K562 (cell line): ENCODE measurements around the gene KLHL9. TPM values are rescaled to one million over a fixed set of nuclear protein-coding genes. Genes with fewer than 3 reads are reported as not detected.

Source experiments
- ATAC-seq: fragments of 200-7000 bp; cut with Tn5 transposase; 3 replicates; pipeline ENCODE4 v1.9.1; 2020; ENCODE audit warnings: moderate library complexity
- BruUV-seq: library from RNA; stranded (reverse); fragments of 400-500 nt; replicated peaks from 2 replicates; lab custom pipeline; 2021; lab: Mats Ljungman, UMichigan
- CTCF ChIA-PET: fragments of 300-600 bp; formaldehyde crosslinking; extraction: SDS; loops from one replicate; lab custom pipeline; 2021; ENCODE audit warnings: low intra/inter-chr PET ratio; lab: Yijun Ruan, JAX
- POLR2A ChIA-PET: fragments of 300-600, 350-650 bp; sonication (Branson Sonifier 250); formaldehyde crosslinking; extraction: SDS; loops from one replicate; lab custom pipeline; 2021; ENCODE audit warnings: antibody characterized with exemption, inconsistent platforms; lab: Yijun Ruan, JAX
- DNase-seq, 4 experiments: peaks; one replicate each; pipeline versions ENCODE4 v3.0.0 to v3.0.0-alpha.2; 2011 to 2018; ENCODE audit warnings: low spot score in 3 of 4, mixed read lengths in 3 of 4; ENCODE audit errors: extremely low read depth in 1 of 4
- FAIRE-seq: peaks from 2 replicates; lab custom pipeline; 2011; peaks lifted over from hg19 to GRCh38; lab: Jason Lieb, UNC
- H2AFZ ChIP-seq: 2 replicates; pipeline ENCODE4 v1.6.0; 2011; ENCODE audit warnings: low read depth, low read length, control low read depth, inconsistent platforms
- H3K27ac ChIP-seq: fragments of 200-600 bp; 3 replicates; pipeline ENCODE4 v1.8.0; 2011; ENCODE audit warnings: low read depth, mild to moderate bottlenecking, control low read depth, inconsistent platforms, low read length, moderate library complexity, mixed read lengths; ENCODE audit errors: extremely low read depth
- H3K27me3 ChIP-seq, 2 experiments: fragments of 300-600 bp in 1 of 2; 2 replicates in 1 of 2; 3 replicates in 1 of 2; pipeline versions ENCODE4 v1.6.0 to v1.8.0; 2011; ENCODE audit warnings: inconsistent platforms in 2 of 2, low read length in 2 of 2, mild to moderate bottlenecking in 1 of 2, mixed read lengths in 1 of 2, moderate library complexity in 1 of 2; ENCODE audit not compliant: control insufficient read depth in 2 of 2, insufficient read depth in 2 of 2
- H3K36me3 ChIP-seq: fragments of 300-600 bp; 3 replicates; pipeline ENCODE4 v1.8.0; 2011; ENCODE audit warnings: mild to moderate bottlenecking, low read length, inconsistent platforms; ENCODE audit not compliant: control insufficient read depth, insufficient read depth
- H3K4me1 ChIP-seq, 2 experiments: fragments of 200-600 bp in 1 of 2; replicated peaks in 1 of 2; 2 replicates in 1 of 2; 3 replicates in 1 of 2; pipeline versions ENCODE4 v1.5.1 to v1.8.0; 2011; ENCODE audit warnings: inconsistent platforms in 2 of 2, low read length in 2 of 2, mild to moderate bottlenecking in 1 of 2, mixed read lengths in 1 of 2, moderate library complexity in 1 of 2; ENCODE audit not compliant: control insufficient read depth in 2 of 2, insufficient read depth in 2 of 2
- H3K4me2 ChIP-seq: 2 replicates; pipeline ENCODE4 v1.6.1; 2011; ENCODE audit warnings: low read length, control low read depth, inconsistent platforms, mixed read lengths; ENCODE audit not compliant: insufficient read depth
- H3K4me3 ChIP-seq: fragments of 200-600 bp; sonication (generic), shearing (Covaris generic); 2 replicates; pipeline ENCODE4 v1.5.1; 2016; ENCODE audit warnings: control low read depth, inconsistent platforms
- H3K79me2 ChIP-seq: fragments of 200-600 bp; 3 replicates; pipeline ENCODE4 v1.8.0; 2011; ENCODE audit warnings: low read length, inconsistent platforms; ENCODE audit not compliant: control insufficient read depth, insufficient read depth
- H3K9ac ChIP-seq, 2 experiments: 2 replicates each; pipeline versions ENCODE4 v1.6.0 to v1.6.1; 2011; ENCODE audit warnings: low read depth in 2 of 2, low read length in 2 of 2, control low read depth in 1 of 2, inconsistent platforms in 1 of 2, mild to moderate bottlenecking in 1 of 2, mixed read lengths in 1 of 2; ENCODE audit not compliant: insufficient read depth in 1 of 2
- H3K9me1 ChIP-seq: one replicate; pipeline ENCODE4 v1.6.0; 2011; ENCODE audit warnings: inconsistent platforms, mild to moderate bottlenecking, low read length, moderate library complexity; ENCODE audit not compliant: control insufficient read depth, insufficient read depth
- H3K9me3 ChIP-seq: replicated peaks from 2 replicates; pipeline ENCODE4 v1.5.1; 2011; ENCODE audit warnings: low read depth, low read length, inconsistent platforms; ENCODE audit not compliant: control insufficient read depth, insufficient read depth
- H4K20me1 ChIP-seq: replicated peaks from 2 replicates; pipeline ENCODE4 v1.6.1; 2011; ENCODE audit warnings: low read length, inconsistent platforms, mixed read lengths; ENCODE audit not compliant: control insufficient read depth, insufficient read depth
- CC2D1A ChIP-seq: fragments of 450-650 bp; IDR thresholded peaks from 2 replicates; pipeline ENCODE4 v1.6.1; 2017; ENCODE audit warnings: mild to moderate bottlenecking
- EP400 ChIP-seq: fragments of 450-650 bp; IDR thresholded peaks from 2 replicates; pipeline ENCODE4 v1.6.1; 2017; ENCODE audit warnings: antibody characterized with exemption, mild to moderate bottlenecking, moderate library complexity
- KAT8 ChIP-seq: fragments of 450-650 bp; IDR thresholded peaks from 2 replicates; pipeline ENCODE4 v1.6.1; 2016; ENCODE audit warnings: low read depth, mild to moderate bottlenecking
- PHTF2 ChIP-seq: fragments of 250-450 bp; sonication (Bioruptor Pico); IDR thresholded peaks from 2 replicates; pipeline ENCODE4 v1.5.0; 2021; ENCODE audit warnings: mild to moderate bottlenecking
- PURB ChIP-seq: sonication (generic); formaldehyde crosslinking; IDR thresholded peaks from 2 replicates; pipeline ENCODE4 v1.9.0; 2021; ENCODE audit warnings: low read depth, mild to moderate bottlenecking, missing genetic modification reagents
- ZNF121 ChIP-seq: sonication (generic); formaldehyde crosslinking; conservative IDR thresholded peaks from 2 replicates; pipeline ENCODE4 v1.8.0; 2022; ENCODE audit warnings: missing genetic modification reagents
- ZNF124 ChIP-seq: sonication (generic); formaldehyde crosslinking; IDR thresholded peaks from 2 replicates; pipeline ENCODE4 v1.8.1; 2022; ENCODE audit warnings: missing genetic modification reagents
- ZNF143 ChIP-seq: sonication (generic); formaldehyde crosslinking; IDR thresholded peaks from 2 replicates; pipeline ENCODE4 v1.9.0; 2022; ENCODE audit warnings: mild to moderate bottlenecking, missing genetic modification reagents
- ZNF274 ChIP-seq: IDR thresholded peaks from 2 replicates; pipeline ENCODE4 v1.6.1; 2011; ENCODE audit warnings: low read depth, mild to moderate bottlenecking, low read length, moderate library complexity, borderline replicate concordance
- ZNF311 ChIP-seq: fragments of 250-450 bp; sonication (Bioruptor Pico); IDR thresholded peaks from 2 replicates; pipeline ENCODE4 v1.4.0; 2020; ENCODE audit warnings: mild to moderate bottlenecking, moderate library complexity
- WGBS: fragments of 100-300 bp; shearing (Covaris generic); methylation state at CpG from one replicate; pipeline ENCODE4 v1.1.6; 2016; ENCODE audit warnings: low coverage, mixed read lengths; ENCODE audit not compliant: insufficient coverage; ENCODE audit errors: missing lambda C conversion rate; 5-methylcytosine and 5-hydroxymethylcytosine counted together
- in situ Hi-C: fragments of 300-500 bp; cut with MboI; formaldehyde crosslinking; loops from 4 replicates; pipeline ENCODE4 v1.15.0; 2018; ENCODE audit warnings: inconsistent platforms, mixed read lengths
- intact Hi-C: fragments of 100-400 bp; cut with micrococcal nuclease; formaldehyde crosslinking; loops from 2 replicates; pipeline ENCODE4 v1.14.2; 2022
- polyA plus RNA-seq, 8 experiments: library from polyadenylated mRNA; depleted of rRNA in 4 of 8; stranded (reverse) in 5 of 8; unstranded in 3 of 8; fragments of >200 nt; fragmentation: Nextera tagmentation in 2 of 8; fragmentation: Illumina TruSeq in 1 of 8; extraction: Ambion mirVana in 2 of 8; extraction: Trizol in 1 of 8; gene quantifications; 2 replicates each; pipeline versions ENCODE4 v1.2.1 to v1.2.3, GENCODE V29; 2011 to 2014; ENCODE audit warnings: inconsistent platforms in 1 of 8, missing spikeins in 1 of 8
- total RNA-seq, 7 experiments: library from RNA; depleted of rRNA in 6 of 7; stranded (reverse); fragments of >200 nt in 6 of 7; fragmentation: Illumina TruSeq in 2 of 7; extraction: Trizol in 2 of 7; gene quantifications; 2 replicates each; pipeline versions ENCODE4 v1.2.1 to v1.2.3, GENCODE V29; 2011 to 2021; ENCODE audit warnings: low replicate concordance in 1 of 7

The KLHL9 gene
- total and polyA plus RNA-seq, 9 of the 15 experiments (the other 6 are each of a cell fraction or from before 2014, with no cell fraction given) = 0.04 TPM; not detected in 8

GRCh38 chr9:21286099-21286498 lies 49.1 kb downstream of the KLHL9 start:
- ChIA-PET POLR2A (no interaction called here), CTCF (no interaction called here)
- Histone ChIP-seq H3K27ac (no peak overlapping the region), H3K79me2 (no peaks in the 10 kb centered on the region), H3K9ac (no peak overlapping the region), H3K36me3 (no peaks in the 10 kb centered on the region), H3K27me3 (no peaks in the 10 kb centered on the region), H4K20me1 (no peaks in the 10 kb centered on the region), H3K9me3 (no peaks in the 10 kb centered on the region), H3K9me1 (no peaks in the 10 kb centered on the region), H2AFZ (no peak overlapping the region), H3K4me1 (no peaks in the 10 kb centered on the region), H3K4me2 (no peak overlapping the region), H3K4me3 (no peak overlapping the region)
- no peak for ATAC-seq
- TF ChIP-seq ZNF274 = no peak
- TF ChIP-seq CC2D1A = no peak
- TF ChIP-seq ZNF311 = no peak
- no peak for TF ChIP-seq PURB
- TF ChIP-seq PHTF2 = no peak
- TF ChIP-seq KAT8 = no peak
- DNase-seq = no peak
- BruUV-seq = no TSS peak
- intact Hi-C loops = no loop called here
- in situ Hi-C loops = no loop called here
- no CpG with 5 or more reads among the region's 5 CpGs for WGBS
- FAIRE-seq = no peak

- H3K27ac ChIP-seq = no peak overlapping the region
- ChIA-PET CTCF (no interaction called here), POLR2A (no interaction called here)
- H3K79me2 ChIP-seq = no peaks in the 10 kb centered on the region
- no peaks in the 10 kb centered on the region for H3K9me1 ChIP-seq
- H3K9me3 ChIP-seq = no peaks in the 10 kb centered on the region
- no TSS peak for BruUV-seq
- intact Hi-C loops (no loop called here), in situ Hi-C loops (no loop called here)
- no peak overlapping the region for H3K4me2 ChIP-seq
- FAIRE-seq (no peak), DNase-seq (no peak), ATAC-seq (no peak)
- H3K9ac ChIP-seq = no peak overlapping the region
- no CpG with 5 or more reads among the region's 2 CpGs for WGBS
- H3K36me3 ChIP-seq = no peaks in the 10 kb centered on the region
- no peak overlapping the region for H3K4me3 ChIP-seq
- no peaks in the 10 kb centered on the region for H4K20me1 ChIP-seq
- no peak overlapping the region for H2AFZ ChIP-seq
- no peaks in the 10 kb centered on the region for H3K4me1 ChIP-seq
- no peaks in the 10 kb centered on the region for H3K27me3 ChIP-seq
- TF ChIP-seq ZNF143 (no peak), ZNF121 (CRISPR knock-in tag) (no peak), EP400 (no peak), ZNF124 (no peak)
Measured at GRCh38 chr9:21281275-21281674, 53.9 kb downstream of the KLHL9 start.
